Inflammatory macrophage treated with lipopolysaccharide for 4 hours (primary cell): Measurements from ENCODE around the gene NHEJ1.

Experiments
- DNase-seq: peaks from one replicate; pipeline ENCODE4 v3.0.0-alpha.2; 2020

NHEJ1 gene

GRCh38 chr2:219163156-219163555, 2.5 kb upstream of the NHEJ1 start:
- DNase-seq: no peak

- DNase-seq: no peak
Observed at GRCh38 chr2:219161097-219161496, 482 bp upstream of the NHEJ1 start.

- no peak for DNase-seq
Observed at GRCh38 chr2:219159771-219160185, 837 bp downstream of the NHEJ1 start.

GRCh38 chr2:219158586-219158985, 2.0 kb downstream of the NHEJ1 start:
- no peak for DNase-seq

- DNase-seq: no peak
Observed at GRCh38 chr2:219158025-219158424, 2.6 kb downstream of the NHEJ1 start.

- DNase-seq: no peak
Observed at GRCh38 chr2:219157396-219157795, 3.2 kb downstream of the NHEJ1 start.

- peak; percentile 74 for DNase-seq
Observed at GRCh38 chr2:219155054-219155644, 5.5 kb downstream of the NHEJ1 start.

- DNase-seq: no peak
Observed at GRCh38 chr2:219149667-219150066, 10.9 kb downstream of the NHEJ1 start.

GRCh38 chr2:219142329-219142728, 18.3 kb downstream of the NHEJ1 start:
- no peak for DNase-seq

GRCh38 chr2:219140722-219141121, 19.9 kb downstream of the NHEJ1 start:
- DNase-seq: no peak

GRCh38 chr2:219133976-219134375, 26.6 kb downstream of the NHEJ1 start:
- DNase-seq: no peak

- no peak for DNase-seq
Observed at GRCh38 chr2:219131744-219132143, 28.9 kb downstream of the NHEJ1 start.

- no peak for DNase-seq
Observed at GRCh38 chr2:219131327-219131726, 29.3 kb downstream of the NHEJ1 start.

- no peak for DNase-seq
Observed at GRCh38 chr2:219129589-219129988, 31.0 kb downstream of the NHEJ1 start.

- DNase-seq: no peak
Observed at GRCh38 chr2:219128396-219128795, 32.2 kb downstream of the NHEJ1 start.

GRCh38 chr2:219127037-219127635, 33.5 kb downstream of the NHEJ1 start:
- no peak for DNase-seq

- DNase-seq: no peak
Observed at GRCh38 chr2:219126555-219126954, 34.1 kb downstream of the NHEJ1 start.

GRCh38 chr2:219125886-219126270, 34.7 kb downstream of the NHEJ1 start:
- DNase-seq: no peak

GRCh38 chr2:219125225-219125885, 35.3 kb downstream of the NHEJ1 start:
- DNase-seq: peak; percentile 63

- DNase-seq: no peak
Observed at GRCh38 chr2:219124381-219125110, 36.1 kb downstream of the NHEJ1 start.

GRCh38 chr2:219123356-219124135, 37.1 kb downstream of the NHEJ1 start:
- no peak for DNase-seq

- DNase-seq: no peak
Observed at GRCh38 chr2:219122202-219122980, 38.2 kb downstream of the NHEJ1 start.
